IPS-18a (cell line): ENCODE data around the gene NYAP2.

Experiments used
- H3K27ac ChIP-seq: one replicate; pipeline ENCODE4 v1.5.1; 2013; ENCODE audit warnings: low read length
- H3K27me3 ChIP-seq: one replicate; pipeline ENCODE4 v1.6.1; 2013; ENCODE audit warnings: mild to moderate bottlenecking, low read length; ENCODE audit not compliant: control insufficient read depth, insufficient read depth
- H3K36me3 ChIP-seq: one replicate; pipeline ENCODE4 v1.6.1; 2013; ENCODE audit warnings: low read depth, low read length; ENCODE audit not compliant: control insufficient read depth
- H3K4me1 ChIP-seq: one replicate; pipeline ENCODE4 v1.6.1; 2013; ENCODE audit warnings: low read depth, low read length; ENCODE audit not compliant: control insufficient read depth
- H3K4me3 ChIP-seq: one replicate; pipeline ENCODE4 v1.5.1; 2013; ENCODE audit warnings: low read length
- H3K9ac ChIP-seq: one replicate; pipeline ENCODE4 v1.6.1; 2013; ENCODE audit warnings: mild to moderate bottlenecking, low read length, moderate library complexity
- H3K9me3 ChIP-seq: one replicate; pipeline ENCODE4 v1.6.1; 2013; ENCODE audit warnings: low read depth, low read length; ENCODE audit not compliant: control insufficient read depth

The NYAP2 gene

GRCh38 chr2:225637259-225637658 is 237.7 kb downstream of the NYAP2 start:
- no peak overlapping the region for H3K4me3 ChIP-seq
- no peaks in the 10 kb centered on the region for H3K36me3 ChIP-seq
- H3K27ac ChIP-seq = no peak overlapping the region
- H3K27me3 ChIP-seq = no peaks in the 10 kb centered on the region
- H3K9me3 ChIP-seq = no peaks in the 10 kb centered on the region
- H3K4me1 ChIP-seq = no peaks in the 10 kb centered on the region
- no peak overlapping the region for H3K9ac ChIP-seq

- no peak overlapping the region for H3K27ac ChIP-seq
- H3K4me3 ChIP-seq = no peak overlapping the region
- H3K27me3 ChIP-seq = no peaks in the 10 kb centered on the region
- no peaks in the 10 kb centered on the region for H3K9me3 ChIP-seq
- H3K4me1 ChIP-seq = no peaks in the 10 kb centered on the region
- no peak overlapping the region for H3K9ac ChIP-seq
- H3K36me3 ChIP-seq = no peaks in the 10 kb centered on the region
These were observed 241.0 kb downstream of the NYAP2 start for GRCh38 chr2:225640550-225640949.

GRCh38 chr2:225649274-225649673 is 249.8 kb downstream of the NYAP2 start:
- H3K9ac ChIP-seq = no peak overlapping the region

GRCh38 chr2:225650041-225650440 is 250.5 kb downstream of the NYAP2 start:
- no peaks in the 10 kb centered on the region for H3K9me3 ChIP-seq
- no peak overlapping the region for H3K9ac ChIP-seq
- no peak overlapping the region for H3K27ac ChIP-seq
- no peaks in the 10 kb centered on the region for H3K27me3 ChIP-seq
- no peaks in the 10 kb centered on the region for H3K36me3 ChIP-seq
- H3K4me1 ChIP-seq = no peaks in the 10 kb centered on the region
- H3K4me3 ChIP-seq = no peak overlapping the region

More at GRCh38 chr2:225649274-225649673, 249.8 kb downstream of the NYAP2 start:
- no peak overlapping the region for H3K4me3 ChIP-seq
- H3K4me1 ChIP-seq = no peaks in the 10 kb centered on the region
- H3K9me3 ChIP-seq = no peaks in the 10 kb centered on the region
- H3K27me3 ChIP-seq = no peaks in the 10 kb centered on the region
- H3K27ac ChIP-seq = no peak overlapping the region
- no peaks in the 10 kb centered on the region for H3K36me3 ChIP-seq

GRCh38 chr2:225660262-225661131 is 261.0 kb downstream of the NYAP2 start:
- Histone ChIP-seq H3K9me3 (no peaks in the 10 kb centered on the region), H3K27me3 (no peaks in the 10 kb centered on the region), H3K4me1 (peaks cover 10% of the 10 kb centered on the region), H3K4me3 (no peak overlapping the region), H3K36me3 (no peaks in the 10 kb centered on the region), H3K9ac (no peak overlapping the region), H3K27ac (no peak overlapping the region)

GRCh38 chr2:225662101-225662500 is 262.6 kb downstream of the NYAP2 start:
- Histone ChIP-seq H3K27ac (no peak overlapping the region), H3K9me3 (no peaks in the 10 kb centered on the region), H3K9ac (no peak overlapping the region), H3K4me3 (no peak overlapping the region), H3K36me3 (no peaks in the 10 kb centered on the region), H3K27me3 (no peaks in the 10 kb centered on the region), H3K4me1 (peaks cover 10% of the 10 kb centered on the region)

GRCh38 chr2:225667445-225667844 is 267.9 kb downstream of the NYAP2 start:
- Histone ChIP-seq H3K27me3 (no peaks in the 10 kb centered on the region), H3K4me1 (peaks cover 20% of the 10 kb centered on the region), H3K9me3 (no peaks in the 10 kb centered on the region), H3K9ac (no peak overlapping the region), H3K4me3 (peak overlapping the region; percentile 32), H3K36me3 (no peaks in the 10 kb centered on the region), H3K27ac (no peak overlapping the region)

GRCh38 chr2:225668606-225669266 is 269.2 kb downstream of the NYAP2 start:
- Histone ChIP-seq H3K9ac (no peak overlapping the region), H3K4me3 (no peak overlapping the region), H3K36me3 (no peaks in the 10 kb centered on the region), H3K27me3 (no peaks in the 10 kb centered on the region), H3K4me1 (peaks cover 15% of the 10 kb centered on the region), H3K9me3 (no peaks in the 10 kb centered on the region), H3K27ac (no peak overlapping the region)

GRCh38 chr2:225670111-225670974 is 270.8 kb downstream of the NYAP2 start:
- peaks cover 15% of the 10 kb centered on the region for H3K4me1 ChIP-seq
- no peak overlapping the region for H3K27ac ChIP-seq
- H3K36me3 ChIP-seq = no peaks in the 10 kb centered on the region
- no peaks in the 10 kb centered on the region for H3K27me3 ChIP-seq
- H3K9me3 ChIP-seq = no peaks in the 10 kb centered on the region
- H3K4me3 ChIP-seq = no peak overlapping the region
- H3K9ac ChIP-seq = no peak overlapping the region

- H3K9me3 ChIP-seq = no peaks in the 10 kb centered on the region
- H3K4me1 ChIP-seq = no peaks in the 10 kb centered on the region
- H3K27me3 ChIP-seq = no peaks in the 10 kb centered on the region
- H3K4me3 ChIP-seq = no peak overlapping the region
- H3K36me3 ChIP-seq = no peaks in the 10 kb centered on the region
- H3K9ac ChIP-seq = no peak overlapping the region
- H3K27ac ChIP-seq = no peak overlapping the region
These were observed 279.3 kb downstream of the NYAP2 start for GRCh38 chr2:225678792-225679191.

GRCh38 chr2:225683258-225683657 is 283.7 kb downstream of the NYAP2 start:
- Histone ChIP-seq H3K9me3 (no peaks in the 10 kb centered on the region), H3K4me3 (no peak overlapping the region), H3K4me1 (no peaks in the 10 kb centered on the region), H3K27ac (no peak overlapping the region), H3K27me3 (no peaks in the 10 kb centered on the region), H3K36me3 (no peaks in the 10 kb centered on the region), H3K9ac (no peak overlapping the region)
